ENCODE measurements around the gene IL6R. TPM values are rescaled to one million over a fixed set of nuclear protein-coding genes. Genes with fewer than 3 reads are reported as not detected.
"Not testable (repeated sequence)": the region's sequence is repeated elsewhere in the genome, so short reads cannot be mapped to it uniquely, and the experiment has no call there.

IL6R gene
- 4.1 TPM for polyA plus RNA-seq
- long read RNA-seq, donor 1, result 0 reads
- long read RNA-seq, donor 2, partial matches to known transcripts, result 0 of 1 reads
- long read RNA-seq, donor 2, other reads (novel, unspliced or antisense), result 0 of 1 reads
- long read RNA-seq, donor 3, result 0 reads
- long read RNA-seq, donor 4, full-length matches to known transcripts, result 1 of 1 reads
- long read RNA-seq, donor 4, partial matches to known transcripts, result 0 of 1 reads
- long read RNA-seq, donor 4, other reads (novel, unspliced or antisense), result 0 of 1 reads
- long read RNA-seq, donor 5, result 0 reads
- long read RNA-seq, donor 6, result 0 reads
- long read RNA-seq, donor 7, result 0 reads
- long read RNA-seq, donor 8, full-length matches to known transcripts, result 2 of 2 reads
- long read RNA-seq, donor 8, partial matches to known transcripts, result 0 of 2 reads
- long read RNA-seq, donor 8, other reads (novel, unspliced or antisense), result 0 of 2 reads
- long read RNA-seq, donor 9, full-length matches to known transcripts, result 2 of 2 reads
- long read RNA-seq, donor 9, partial matches to known transcripts, result 0 of 2 reads
- long read RNA-seq, donor 9, other reads (novel, unspliced or antisense), result 0 of 2 reads
- long read RNA-seq, donor 10, result 0 reads
- long read RNA-seq, donor 11, full-length matches to known transcripts, result 2 of 2 reads
- long read RNA-seq, donor 11, partial matches to known transcripts, result 0 of 2 reads
- long read RNA-seq, donor 11, other reads (novel, unspliced or antisense), result 0 of 2 reads

- no peaks in the 10 kb centered on the region for H3K9me3 ChIP-seq (ENCODE audit: control insufficient read depth, low read depth, low read length)
- DNase-seq, result peak; percentile 84 to 90
- H3K27ac ChIP-seq (ENCODE audit: low read length), result no peak within 1 kb of the TSS
- no CpG with 5 or more reads among the region's 66 CpGs for WGBS (ENCODE audit: insufficient coverage, low lambda C conversion rate)
- no peaks in the 10 kb centered on the region for H3K36me3 ChIP-seq (ENCODE audit: control insufficient read depth, insufficient read depth, low read length)
- H3K4me1 ChIP-seq (ENCODE audit: control insufficient read depth, insufficient read depth, low read length), result peaks cover 15% of the 10 kb centered on the region
- peak within 1 kb of the TSS; percentile 38 for H3K4me3 ChIP-seq (ENCODE audit: low read length)
- peaks cover 57% of the 10 kb centered on the region for H3K27me3 ChIP-seq (ENCODE audit: control insufficient read depth, insufficient read depth, low read length)
These were observed at the start of gene IL6R for GRCh38 chr1:154404984-154405746. Gene IL6R, plus strand, starts transcription at chr1:154405343. Its CDS starts 287 bp downstream, at chr1:154405630.

GRCh38 chr1:154358519-154358918 lies 46.6 kb upstream of the IL6R start:
- Histone ChIP-seq H3K9me3 (ENCODE audit: control insufficient read depth, low read depth, low read length) (no peaks in the 10 kb centered on the region), H3K27ac (ENCODE audit: low read length) (no peak overlapping the region)
- WGBS (ENCODE audit: insufficient coverage, low lambda C conversion rate), result no CpG with 5 or more reads among the region's 8 CpGs

GRCh38 chr1:154360288-154360687 lies 44.9 kb upstream of the IL6R start:
- H3K4me1 ChIP-seq (ENCODE audit: control insufficient read depth, insufficient read depth, low read length), result no peaks in the 10 kb centered on the region
- H3K4me3 ChIP-seq (ENCODE audit: low read length), result no peak overlapping the region
- H3K27me3 ChIP-seq (ENCODE audit: control insufficient read depth, insufficient read depth, low read length), result peaks cover 4% of the 10 kb centered on the region
- no peak overlapping the region for H3K27ac ChIP-seq (ENCODE audit: low read length)
- no peaks in the 10 kb centered on the region for H3K9me3 ChIP-seq (ENCODE audit: control insufficient read depth, low read depth, low read length)
- no peaks in the 10 kb centered on the region for H3K36me3 ChIP-seq (ENCODE audit: control insufficient read depth, insufficient read depth, low read length)
- DNase-seq, result no peak

More at GRCh38 chr1:154358519-154358918, 46.6 kb upstream of the IL6R start:
- DNase-seq, result no peak
- H3K27me3 ChIP-seq (ENCODE audit: control insufficient read depth, insufficient read depth, low read length), result peaks cover 11% of the 10 kb centered on the region
- no peaks in the 10 kb centered on the region for H3K36me3 ChIP-seq (ENCODE audit: control insufficient read depth, insufficient read depth, low read length)
- H3K4me3 ChIP-seq (ENCODE audit: low read length), result no peak overlapping the region
- H3K4me1 ChIP-seq (ENCODE audit: control insufficient read depth, insufficient read depth, low read length), result peaks cover under 1% of the 10 kb centered on the region

DNA sequence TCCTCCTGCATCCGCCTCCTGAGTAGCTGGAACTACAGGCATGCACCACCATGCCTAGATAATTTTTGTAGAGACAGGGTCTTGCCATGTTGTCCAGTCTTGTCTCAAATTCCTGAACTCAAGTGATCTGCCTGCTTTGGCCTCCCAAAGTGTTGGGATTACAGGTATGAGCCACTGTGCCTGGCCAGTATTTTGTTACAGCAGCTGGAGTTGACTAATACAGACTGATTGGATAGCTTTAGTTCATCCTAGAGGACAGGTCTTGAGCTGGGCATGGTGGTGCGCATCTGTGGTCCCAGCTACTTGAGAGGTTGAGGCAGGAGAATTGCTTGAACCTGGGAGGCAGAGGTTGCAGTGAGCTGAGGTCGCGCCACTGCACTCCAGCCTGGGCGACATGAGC lies 44.3 kb upstream of the IL6R start:
- H3K36me3 ChIP-seq (ENCODE audit: control insufficient read depth, insufficient read depth, low read length); H3K4me1 ChIP-seq (ENCODE audit: control insufficient read depth, insufficient read depth, low read length); H3K4me3 ChIP-seq (ENCODE audit: low read length); H3K9me3 ChIP-seq (ENCODE audit: control insufficient read depth, low read depth, low read length); H3K27me3 ChIP-seq (ENCODE audit: control insufficient read depth, insufficient read depth, low read length); DNase-seq; H3K27ac ChIP-seq (ENCODE audit: low read length): not testable (repeated sequence)
- WGBS (ENCODE audit: insufficient coverage, low lambda C conversion rate), result no CpG with 5 or more reads among the region's 5 CpGs

DNA sequence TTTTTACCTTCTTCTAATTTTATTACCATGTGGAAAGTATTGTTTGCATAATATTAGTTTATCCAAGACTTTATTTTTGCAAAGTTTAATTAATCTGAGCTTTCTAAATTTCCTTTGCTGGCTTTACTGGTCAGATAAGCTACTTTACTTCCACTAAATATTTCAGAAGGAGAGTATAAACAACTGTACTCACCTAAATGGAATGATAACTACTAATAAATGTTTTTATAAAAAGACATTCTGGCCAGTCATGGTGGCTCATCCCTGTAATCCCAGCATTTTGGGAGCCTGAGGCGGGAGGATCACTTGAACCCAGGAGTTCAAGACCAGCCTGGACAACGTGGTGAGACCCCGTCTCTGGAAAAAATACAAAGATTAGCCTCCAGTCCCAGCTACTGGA lies 43.8 kb upstream of the IL6R start:
- Histone ChIP-seq H3K36me3 (ENCODE audit: control insufficient read depth, insufficient read depth, low read length) (no peaks in the 10 kb centered on the region), H3K27ac (ENCODE audit: low read length) (no peak overlapping the region)
- no CpG with 5 or more reads among the region's 3 CpGs for WGBS (ENCODE audit: insufficient coverage, low lambda C conversion rate)

DNA sequence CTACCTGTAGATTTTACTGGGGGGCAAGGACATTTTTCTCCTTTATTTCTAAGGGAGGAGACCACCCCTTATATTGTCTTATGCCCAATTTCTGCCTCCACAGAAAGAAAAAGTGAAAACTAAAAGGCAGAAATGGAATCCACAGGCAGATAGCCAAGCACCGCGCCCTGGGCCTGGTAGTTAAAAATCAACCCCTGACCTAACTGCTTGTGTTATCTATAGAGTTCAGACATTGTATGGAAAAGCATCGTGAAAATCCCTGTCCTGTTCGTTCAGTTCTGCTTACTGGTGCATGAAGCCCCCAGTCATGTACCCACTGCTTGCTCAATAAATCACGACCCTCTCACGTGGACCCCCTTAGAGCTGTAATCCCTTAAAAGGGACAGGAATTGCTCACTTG lies 33.7 kb upstream of the IL6R start:
- H3K4me1 ChIP-seq (ENCODE audit: control insufficient read depth, insufficient read depth, low read length), result no peaks in the 10 kb centered on the region
- H3K36me3 ChIP-seq (ENCODE audit: control insufficient read depth, insufficient read depth, low read length), result no peaks in the 10 kb centered on the region
- DNase-seq, result no peak
- H3K9me3 ChIP-seq (ENCODE audit: control insufficient read depth, low read depth, low read length), result no peaks in the 10 kb centered on the region
- WGBS (ENCODE audit: insufficient coverage, low lambda C conversion rate), result no CpG with 5 or more reads among the region's 6 CpGs
- H3K27me3 ChIP-seq (ENCODE audit: control insufficient read depth, insufficient read depth, low read length), result no peaks in the 10 kb centered on the region
- H3K27ac ChIP-seq (ENCODE audit: low read length), result no peak overlapping the region
- no peak overlapping the region for H3K4me3 ChIP-seq (ENCODE audit: low read length)

More for the DNA sequence above, 43.8 kb upstream of the IL6R start:
- Histone ChIP-seq H3K27me3 (ENCODE audit: control insufficient read depth, insufficient read depth, low read length) (peaks cover 1% of the 10 kb centered on the region), H3K9me3 (ENCODE audit: control insufficient read depth, low read depth, low read length) (no peaks in the 10 kb centered on the region), H3K4me3 (ENCODE audit: low read length) (no peak overlapping the region), H3K4me1 (ENCODE audit: control insufficient read depth, insufficient read depth, low read length) (no peaks in the 10 kb centered on the region)
- DNase-seq, result no peak

- not testable (repeated sequence) for H3K27me3 ChIP-seq (ENCODE audit: control insufficient read depth, insufficient read depth, low read length); H3K36me3 ChIP-seq (ENCODE audit: control insufficient read depth, insufficient read depth, low read length); H3K4me3 ChIP-seq (ENCODE audit: low read length); H3K9me3 ChIP-seq (ENCODE audit: control insufficient read depth, low read depth, low read length); H3K4me1 ChIP-seq (ENCODE audit: control insufficient read depth, insufficient read depth, low read length); DNase-seq; H3K27ac ChIP-seq (ENCODE audit: low read length)
- 100% methylated on average over 1 of the region's 7 CpGs for WGBS (ENCODE audit: insufficient coverage, low lambda C conversion rate)
These were observed 31.3 kb upstream of the IL6R start for GRCh38 chr1:154373777-154374357.

DNA sequence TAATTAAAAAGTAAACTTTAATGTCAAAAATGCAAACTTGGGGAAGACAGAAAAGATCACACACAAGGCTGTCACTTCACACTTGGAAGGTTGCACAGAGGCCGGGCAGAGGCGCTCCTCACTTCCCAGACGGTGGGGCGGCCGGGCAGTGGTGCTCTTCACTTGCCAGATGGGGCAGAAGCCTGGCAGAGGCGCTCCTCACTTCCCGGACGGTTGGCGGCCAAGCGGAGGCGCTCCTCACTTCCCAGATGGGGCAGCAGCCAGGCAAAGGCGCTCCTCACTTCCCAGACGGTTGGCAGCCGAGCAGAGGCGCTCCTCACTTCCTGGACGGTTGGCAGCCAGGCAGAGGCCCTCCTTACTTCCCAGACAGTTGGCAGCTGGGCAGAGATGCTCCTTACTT lies 25.8 kb upstream of the IL6R start:
- no CpG with 5 or more reads among the region's 16 CpGs for WGBS (ENCODE audit: insufficient coverage, low lambda C conversion rate)
- Histone ChIP-seq H3K27ac (ENCODE audit: low read length) (no peak overlapping the region), H3K27me3 (ENCODE audit: control insufficient read depth, insufficient read depth, low read length) (peaks cover 2% of the 10 kb centered on the region), H3K4me3 (ENCODE audit: low read length) (no peak overlapping the region), H3K9me3 (ENCODE audit: control insufficient read depth, low read depth, low read length) (no peaks in the 10 kb centered on the region), H3K4me1 (ENCODE audit: control insufficient read depth, insufficient read depth, low read length) (no peaks in the 10 kb centered on the region), H3K36me3 (ENCODE audit: control insufficient read depth, insufficient read depth, low read length) (no peaks in the 10 kb centered on the region)
- DNase-seq, result no peak

DNA sequence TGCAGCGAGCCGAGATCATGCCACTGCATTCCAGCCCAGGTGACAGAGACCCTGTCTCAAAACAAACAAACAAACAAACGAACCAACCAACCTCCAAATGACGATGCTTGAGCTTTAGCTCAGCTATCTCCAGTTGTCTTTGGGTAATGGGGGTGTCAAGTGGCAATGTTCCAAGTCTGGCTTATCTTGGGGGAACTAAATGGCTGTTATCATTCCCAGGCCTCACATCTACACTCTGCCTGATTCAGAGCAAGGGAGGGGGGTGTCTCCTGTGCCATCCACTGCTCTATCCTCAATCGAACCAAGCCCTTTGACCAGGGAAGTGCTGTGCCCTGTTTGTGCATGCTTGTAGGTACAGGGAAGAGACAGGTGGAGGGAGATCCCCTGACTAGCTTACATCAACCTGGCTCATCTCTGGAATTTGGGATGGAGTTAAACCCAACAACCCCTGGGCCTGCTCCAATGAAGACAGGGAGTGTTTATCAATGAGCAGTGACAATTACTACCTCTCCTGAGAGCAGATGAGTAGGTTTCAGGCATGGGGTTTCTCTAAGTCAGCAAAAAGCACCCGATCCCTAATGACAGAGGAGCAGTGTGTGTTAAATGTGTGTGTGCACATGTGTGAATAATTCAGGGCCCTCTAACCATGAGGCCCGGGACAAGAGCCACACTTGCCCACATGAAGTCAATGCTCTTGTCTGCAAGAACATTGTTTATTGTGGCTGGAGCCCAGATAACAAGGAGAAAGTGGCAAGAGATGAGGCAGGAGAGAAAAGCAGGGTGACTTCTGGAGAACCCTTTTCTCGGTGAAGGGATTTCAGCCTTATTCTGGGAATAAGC lies 20.3 kb upstream of the IL6R start:
- Histone ChIP-seq H3K4me1 (ENCODE audit: control insufficient read depth, insufficient read depth, low read length) (no peaks in the 10 kb centered on the region), H3K27ac (ENCODE audit: low read length) (no peak overlapping the region)
- no CpG with 5 or more reads among the region's 8 CpGs for WGBS (ENCODE audit: insufficient coverage, low lambda C conversion rate)

More for the DNA sequence above, 20.3 kb upstream of the IL6R start:
- Histone ChIP-seq H3K27me3 (ENCODE audit: control insufficient read depth, insufficient read depth, low read length) (peaks cover 2% of the 10 kb centered on the region), H3K9me3 (ENCODE audit: control insufficient read depth, low read depth, low read length) (no peaks in the 10 kb centered on the region), H3K36me3 (ENCODE audit: control insufficient read depth, insufficient read depth, low read length) (no peaks in the 10 kb centered on the region), H3K4me3 (ENCODE audit: low read length) (no peak overlapping the region)
- no peak for DNase-seq
